Muscle of leg (tissue), 16 donors: ENCODE data around the gene COL4A5. TPM values are rescaled to one million over a fixed set of nuclear protein-coding genes. Genes with fewer than 3 reads are reported as not detected.
A peak's percentile ranks its signal among the peaks of the same experiment; 100 is the strongest.
"Not testable (repeated sequence)": the region's sequence is repeated elsewhere in the genome, so short reads cannot be mapped to it uniquely, and the experiment has no call there.

Experiments used
- DNase-seq: peaks from one replicate; pipeline ENCODE4 v3.0.0; 2013
- H3K27ac ChIP-seq: one replicate; pipeline ENCODE4 v1.5.1; 2013; ENCODE audit warnings: mild to moderate bottlenecking, low read length, control low read depth
- H3K27me3 ChIP-seq: one replicate; pipeline ENCODE4 v1.6.1; 2013; ENCODE audit warnings: low read length; ENCODE audit not compliant: control insufficient read depth, insufficient read depth
- H3K36me3 ChIP-seq: one replicate; pipeline ENCODE4 v1.6.1; 2013; ENCODE audit warnings: low read length; ENCODE audit not compliant: control insufficient read depth, insufficient read depth
- H3K4me1 ChIP-seq: one replicate; pipeline ENCODE4 v1.6.1; 2013; ENCODE audit warnings: low read length; ENCODE audit not compliant: control insufficient read depth, insufficient read depth
- H3K4me3 ChIP-seq: one replicate; pipeline ENCODE4 v1.5.1; 2013; ENCODE audit warnings: low read length, control low read depth
- H3K9me3 ChIP-seq: replicated peaks from 2 replicates; pipeline ENCODE4 v1.6.1; 2013; ENCODE audit warnings: low read depth, low read length; ENCODE audit not compliant: control insufficient read depth
- WGBS: methylation state at CpG from one replicate; pipeline ENCODE4 v1.1.5; 2013; ENCODE audit warnings: missing lambda C conversion rate; ENCODE audit not compliant: insufficient coverage; 5-methylcytosine and 5-hydroxymethylcytosine counted together
- long read RNA-seq, 11 donors: transcript quantifications; one replicate each; lab custom pipeline, GENCODE V29; 2026
- polyA plus RNA-seq, 8 donors: library from polyadenylated mRNA; unstranded; fragments of 120-200 nt; gene quantifications; one replicate each; pipeline versions ENCODE4 v1.2.1 to v1.2.3, GENCODE V29; 2013; ENCODE audit warnings: inconsistent platforms in 1 of 8, low replicate concordance in 1 of 8; ENCODE audit not compliant: insufficient read length in 8 of 8, insufficient read depth in 1 of 8
- total RNA-seq: library from RNA; stranded (reverse); fragments of 120-200 nt; gene quantifications from one replicate; pipeline ENCODE4 v1.2.4, GENCODE V29; 2013

The COL4A5 gene
- total RNA-seq (15.5 TPM), polyA plus RNA-seq (10 to 100 TPM; 13.8 to 33.1 (median 19.4) TPM)
- long read RNA-seq, donor 1: 0 reads
- long read RNA-seq, donor 2, partial matches to known transcripts: 0 of 1 reads
- long read RNA-seq, donor 2, other reads (novel, unspliced or antisense): 0 of 1 reads
- long read RNA-seq, donor 3, partial matches to known transcripts: 0 of 1 reads
- long read RNA-seq, donor 3, other reads (novel, unspliced or antisense): 0 of 1 reads
- long read RNA-seq, donor 4, partial matches to known transcripts: 0 of 2 reads
- long read RNA-seq, donor 4, other reads (novel, unspliced or antisense): 0 of 2 reads
- long read RNA-seq, donor 5, transcript COL4A5-212 (1 exons, 3,915 nt): major isoform, 5 of 5 reads
- long read RNA-seq, donor 5, partial matches to known transcripts: 0 of 5 reads
- long read RNA-seq, donor 5, other reads (novel, unspliced or antisense): 0 of 5 reads
- long read RNA-seq, donor 6, full-length matches to known transcripts: 3 of 3 reads
- long read RNA-seq, donor 6, partial matches to known transcripts: 0 of 3 reads
- long read RNA-seq, donor 6, other reads (novel, unspliced or antisense): 0 of 3 reads
- long read RNA-seq, donor 7, partial matches to known transcripts: 0 of 3 reads
- long read RNA-seq, donor 7, other reads (novel, unspliced or antisense): 0 of 3 reads
- long read RNA-seq, donor 8, partial matches to known transcripts: 0 of 2 reads
- long read RNA-seq, donor 8, other reads (novel, unspliced or antisense): 0 of 2 reads
- long read RNA-seq, donor 9, partial matches to known transcripts: 0 of 3 reads
- long read RNA-seq, donor 9, other reads (novel, unspliced or antisense): 0 of 3 reads
- long read RNA-seq, donor 10, full-length matches to known transcripts: 11 of 11 reads
- long read RNA-seq, donor 10, partial matches to known transcripts: 0 of 11 reads
- long read RNA-seq, donor 10, other reads (novel, unspliced or antisense): 0 of 11 reads
- long read RNA-seq, donor 11, partial matches to known transcripts: 0 of 4 reads
- long read RNA-seq, donor 11, other reads (novel, unspliced or antisense): 0 of 4 reads

DNA sequence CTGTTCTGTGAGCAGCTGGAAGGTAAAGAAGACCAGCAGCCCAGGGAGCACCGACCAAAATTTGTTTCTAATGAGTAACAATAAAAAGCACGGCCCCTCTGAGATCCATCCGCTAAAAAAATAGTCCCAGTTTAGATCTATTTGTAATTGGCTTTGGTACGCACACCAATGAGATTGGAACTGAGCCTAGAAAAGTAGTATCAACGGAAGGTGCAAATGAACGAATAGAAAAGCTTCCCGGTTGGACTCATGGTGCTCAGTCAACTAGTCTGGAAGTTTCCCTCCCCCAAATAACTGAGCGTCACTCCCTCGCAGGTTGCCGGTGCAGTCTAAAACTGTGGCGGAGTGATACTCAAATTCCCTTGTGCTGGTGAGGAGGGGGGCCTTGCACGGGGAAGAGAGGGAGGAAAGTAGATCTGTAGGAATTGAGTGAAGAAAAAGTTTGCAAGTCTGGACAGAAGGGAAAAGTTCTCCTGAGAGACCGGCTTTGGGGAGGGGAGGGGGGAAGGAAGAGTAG lies at the start of gene COL4A5:
Gene COL4A5, plus strand, starts transcription at position 413 of the 517 bp plus-strand sequence. CDS start 288 bp downstream, outside the sequence.
- peak; percentile 81 for DNase-seq
- 34% methylated on average over 6 of the region's 13 CpGs for WGBS
- H3K9me3 ChIP-seq: no peaks in the 10 kb centered on the region
- peak within 1 kb of the TSS; percentile 55 for H3K4me3 ChIP-seq
- no peaks in the 10 kb centered on the region for H3K36me3 ChIP-seq
- H3K27ac ChIP-seq: peak within 1 kb of the TSS; percentile 29
- peaks cover 31% of the 10 kb centered on the region for H3K27me3 ChIP-seq
- peaks cover 8% of the 10 kb centered on the region for H3K4me1 ChIP-seq

DNA sequence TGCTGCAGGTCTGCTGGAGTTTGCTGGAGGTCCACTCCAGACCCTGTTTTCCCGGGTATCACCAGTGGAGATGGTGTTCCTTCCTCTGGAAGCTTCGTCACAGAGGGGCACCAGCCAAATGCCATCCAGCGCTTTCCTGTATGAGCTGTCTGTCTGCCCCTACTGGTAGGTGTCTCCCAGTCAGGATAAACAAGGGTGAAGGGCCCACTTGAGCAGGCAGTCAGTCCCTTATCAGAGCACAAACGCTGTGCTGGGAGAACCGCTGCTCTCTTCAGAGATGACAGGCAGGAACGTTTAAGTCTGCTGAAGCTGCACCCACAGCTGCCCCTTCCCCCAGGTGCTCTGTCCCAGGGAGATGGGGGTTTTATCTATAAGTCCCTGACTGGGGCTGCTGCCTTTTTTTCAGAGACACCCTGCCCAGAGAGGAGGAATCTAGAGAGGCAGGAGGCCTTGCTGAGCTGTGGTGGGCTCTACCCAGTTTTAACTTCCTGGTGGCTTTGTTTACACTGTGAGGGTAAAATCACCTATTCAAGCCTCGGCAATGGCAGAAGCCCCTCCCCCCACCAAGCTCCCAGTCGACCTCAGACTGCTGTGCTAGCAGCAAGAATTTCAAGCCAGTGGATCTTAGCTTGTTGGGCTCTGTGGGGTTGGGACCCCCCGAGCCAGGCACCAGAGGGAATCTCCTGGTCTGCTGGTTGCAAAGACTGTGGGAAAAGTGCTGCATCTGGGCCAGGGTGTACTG lies 48.5 kb upstream of the COL4A5 start:
- not testable (repeated sequence) for H3K9me3 ChIP-seq, H3K36me3 ChIP-seq, H3K27ac ChIP-seq, H3K4me1 ChIP-seq, H3K27me3 ChIP-seq, H3K4me3 ChIP-seq, DNase-seq
- WGBS: 45% methylated on average over 4 of the region's 9 CpGs

DNA sequence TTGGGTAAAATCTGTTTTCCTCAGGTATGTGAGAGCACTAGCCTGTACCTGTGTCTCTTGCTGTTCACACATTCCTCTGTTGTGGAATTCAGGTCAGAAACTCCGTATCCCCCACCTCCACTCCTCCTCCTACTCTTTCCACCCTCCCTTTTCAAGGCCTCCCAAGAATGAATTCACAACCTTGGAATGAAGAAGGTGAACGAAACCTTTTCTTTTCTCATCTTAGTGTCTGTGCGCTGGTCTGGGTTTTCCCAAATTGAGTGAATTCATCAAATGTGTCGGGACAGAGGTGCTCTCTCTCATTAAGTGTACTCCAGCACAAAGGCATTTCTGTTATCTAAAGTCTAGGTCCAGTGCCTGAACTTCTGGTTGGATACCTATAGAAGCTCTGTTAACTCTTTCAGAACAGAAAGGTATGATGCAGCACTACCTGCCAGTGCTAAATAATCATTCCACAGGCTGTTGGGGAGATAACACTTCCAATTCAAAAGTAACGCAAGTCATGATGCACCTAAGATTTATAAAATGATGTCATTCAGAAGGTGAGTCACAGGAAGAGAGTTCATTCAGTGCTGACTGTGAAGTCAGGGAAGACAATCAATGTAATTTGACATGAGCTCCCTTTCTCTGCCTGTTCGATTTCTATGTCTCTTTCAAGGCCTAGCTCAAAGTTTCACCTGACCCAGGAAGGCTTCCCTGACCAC lies 43.3 kb upstream of the COL4A5 start:
- Histone ChIP-seq H3K27me3 (peaks cover 4% of the 10 kb centered on the region), H3K27ac (no peak overlapping the region), H3K4me1 (no peaks in the 10 kb centered on the region), H3K9me3 (no peaks in the 10 kb centered on the region), H3K4me3 (no peak overlapping the region), H3K36me3 (no peaks in the 10 kb centered on the region)
- DNase-seq: no peak
- WGBS: 24% methylated on average over 2 of the region's 6 CpGs

DNA sequence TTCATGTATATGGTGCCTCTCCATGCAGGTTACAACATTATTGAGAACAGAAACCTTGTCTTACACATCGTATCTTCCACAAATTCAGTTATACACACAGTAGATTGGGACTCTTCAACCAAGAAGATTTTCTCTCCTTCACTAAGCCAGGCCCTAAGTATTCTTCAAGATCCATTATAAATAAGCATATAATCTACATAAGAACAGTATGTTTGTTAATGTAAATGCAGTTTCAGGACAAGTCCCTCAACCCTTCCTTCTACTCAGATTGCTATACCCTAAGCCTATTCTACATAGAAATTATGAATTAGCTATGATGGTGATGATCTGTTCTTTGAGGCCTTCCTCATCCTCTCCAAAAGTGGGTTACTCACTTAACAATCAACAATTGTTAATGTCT lies 42.7 kb upstream of the COL4A5 start:
- Histone ChIP-seq H3K4me3 (no peak overlapping the region), H3K9me3 (no peaks in the 10 kb centered on the region), H3K4me1 (no peaks in the 10 kb centered on the region), H3K36me3 (no peaks in the 10 kb centered on the region), H3K27ac (no peak overlapping the region), H3K27me3 (no peaks in the 10 kb centered on the region)
- DNase-seq: no peak
- no CpG with 5 or more reads among the region's 1 CpG for WGBS

DNA sequence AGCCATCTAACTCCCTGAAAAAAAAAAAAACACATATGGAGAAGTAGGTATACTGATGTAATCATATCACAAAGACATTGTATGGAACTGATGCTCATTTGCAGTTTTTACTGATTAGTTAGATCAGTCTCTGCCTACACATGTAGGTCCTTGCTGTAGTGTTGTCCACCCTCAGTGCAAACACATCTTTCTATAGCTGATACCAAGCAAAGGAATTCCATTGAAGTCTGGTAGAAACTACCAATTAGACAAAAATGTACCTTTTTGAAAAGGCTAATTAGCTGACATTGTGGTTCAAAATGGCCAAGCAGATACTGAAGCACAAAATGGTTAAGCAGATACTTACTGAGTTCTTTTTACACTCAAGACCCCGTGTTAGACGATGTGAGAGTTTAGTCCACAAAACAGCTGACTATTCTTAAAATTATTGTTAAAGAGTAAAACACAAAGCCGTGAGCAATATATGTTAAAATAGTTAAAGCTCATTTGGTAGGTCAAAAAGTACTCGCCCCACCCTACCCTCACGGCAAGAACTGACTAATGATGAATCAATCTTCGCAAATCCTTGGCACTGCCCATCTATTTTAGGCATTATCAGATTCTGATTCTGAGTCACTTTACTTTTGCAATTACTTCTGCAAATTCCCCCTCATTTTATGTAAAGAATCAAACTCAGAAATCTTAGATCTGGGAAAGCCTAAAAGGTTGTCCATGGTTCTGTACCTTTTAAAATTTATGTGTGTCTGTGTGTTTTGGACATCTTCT lies 41.8 kb upstream of the COL4A5 start:
- WGBS: no CpG with 5 or more reads among the region's 6 CpGs
- Histone ChIP-seq H3K4me1 (no peaks in the 10 kb centered on the region), H3K36me3 (no peaks in the 10 kb centered on the region), H3K9me3 (no peaks in the 10 kb centered on the region), H3K27me3 (no peaks in the 10 kb centered on the region), H3K4me3 (no peak overlapping the region), H3K27ac (no peak overlapping the region)
- no peak for DNase-seq

DNA sequence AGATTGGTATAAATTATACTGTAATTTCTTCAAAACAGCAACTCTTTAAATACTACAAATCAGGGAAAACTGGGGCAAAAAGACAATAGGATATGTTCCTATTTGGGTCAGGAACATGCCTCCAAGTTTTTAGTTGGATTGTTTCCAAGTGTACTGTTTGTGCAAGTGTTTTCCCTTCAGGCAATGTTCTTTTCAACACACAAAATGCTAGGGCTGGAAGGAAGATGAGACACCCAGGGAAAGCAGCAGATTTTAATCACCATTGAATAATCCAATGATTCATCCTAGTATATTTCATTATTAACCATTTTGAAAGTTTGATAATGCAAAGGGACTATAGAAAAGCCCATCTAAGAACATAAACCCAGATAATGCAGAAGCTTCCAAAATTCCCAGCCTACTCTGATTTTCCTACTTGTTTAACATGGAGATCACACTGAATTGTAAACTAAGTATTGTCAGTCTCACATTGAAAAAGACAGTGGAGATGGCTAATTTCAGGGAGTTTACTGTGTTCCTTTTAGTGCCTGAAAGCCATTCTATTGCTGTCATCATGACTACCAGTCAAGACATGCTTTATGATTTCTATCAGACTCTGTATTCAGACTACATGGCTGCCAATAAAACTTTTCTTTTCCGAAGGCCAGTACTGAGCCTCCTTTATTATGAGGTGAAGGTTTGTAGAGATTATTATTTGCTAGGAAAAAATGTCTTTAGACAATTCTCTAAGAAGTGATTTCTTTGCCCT lies 40.0 kb upstream of the COL4A5 start:
- Histone ChIP-seq H3K27me3 (no peaks in the 10 kb centered on the region), H3K27ac (no peak overlapping the region), H3K4me1 (no peaks in the 10 kb centered on the region), H3K4me3 (no peak overlapping the region), H3K9me3 (no peaks in the 10 kb centered on the region), H3K36me3 (no peaks in the 10 kb centered on the region)
- peak; percentile 16 for DNase-seq
- WGBS: no CpG with 5 or more reads among the region's 1 CpG

- Histone ChIP-seq H3K27ac (no peak overlapping the region), H3K9me3 (no peaks in the 10 kb centered on the region), H3K36me3 (no peaks in the 10 kb centered on the region), H3K4me3 (no peak overlapping the region), H3K27me3 (peaks cover 8% of the 10 kb centered on the region), H3K4me1 (no peaks in the 10 kb centered on the region)
- no peak for DNase-seq
These were observed 26.9 kb upstream of the COL4A5 start for GRCh38 chrX:108412783-108413182.

DNA sequence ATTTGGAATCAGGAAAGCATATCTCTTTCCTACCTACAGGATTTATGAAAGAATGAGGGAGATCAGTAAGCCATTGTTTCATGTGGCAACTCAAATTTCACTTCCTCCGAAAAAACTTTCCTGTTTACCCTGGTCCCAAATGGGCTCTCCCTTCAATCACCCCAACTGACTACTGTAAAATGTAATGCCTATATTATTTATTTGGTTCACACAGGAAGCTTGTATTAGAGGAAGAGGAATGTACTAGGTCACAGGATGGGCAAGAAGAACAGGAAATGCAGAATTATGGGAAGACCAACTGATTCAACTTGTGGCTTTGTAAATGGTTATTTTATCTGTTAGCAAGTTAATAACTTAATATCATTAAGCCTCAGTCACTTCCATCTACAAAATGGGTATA lies 24.5 kb upstream of the COL4A5 start:
- WGBS: no CpG with 5 or more reads among the region's 1 CpG
- H3K4me1 ChIP-seq: no peaks in the 10 kb centered on the region
- no peak for DNase-seq
- H3K27ac ChIP-seq: no peak overlapping the region
- H3K36me3 ChIP-seq: no peaks in the 10 kb centered on the region
- no peaks in the 10 kb centered on the region for H3K9me3 ChIP-seq
- no peak overlapping the region for H3K4me3 ChIP-seq
- peaks cover 4% of the 10 kb centered on the region for H3K27me3 ChIP-seq
